Amniotic stem cell (primary cell): ENCODE data around the gene CLK4.
"Not testable (repeated sequence)": the region's sequence is repeated elsewhere in the genome, so short reads cannot be mapped to it uniquely, and the experiment has no call there.

Experiments
- DNase-seq: peaks from one replicate; lab custom pipeline; 2025; lab: John Stamatoyannopoulos, UW

Gene CLK4

DNA sequence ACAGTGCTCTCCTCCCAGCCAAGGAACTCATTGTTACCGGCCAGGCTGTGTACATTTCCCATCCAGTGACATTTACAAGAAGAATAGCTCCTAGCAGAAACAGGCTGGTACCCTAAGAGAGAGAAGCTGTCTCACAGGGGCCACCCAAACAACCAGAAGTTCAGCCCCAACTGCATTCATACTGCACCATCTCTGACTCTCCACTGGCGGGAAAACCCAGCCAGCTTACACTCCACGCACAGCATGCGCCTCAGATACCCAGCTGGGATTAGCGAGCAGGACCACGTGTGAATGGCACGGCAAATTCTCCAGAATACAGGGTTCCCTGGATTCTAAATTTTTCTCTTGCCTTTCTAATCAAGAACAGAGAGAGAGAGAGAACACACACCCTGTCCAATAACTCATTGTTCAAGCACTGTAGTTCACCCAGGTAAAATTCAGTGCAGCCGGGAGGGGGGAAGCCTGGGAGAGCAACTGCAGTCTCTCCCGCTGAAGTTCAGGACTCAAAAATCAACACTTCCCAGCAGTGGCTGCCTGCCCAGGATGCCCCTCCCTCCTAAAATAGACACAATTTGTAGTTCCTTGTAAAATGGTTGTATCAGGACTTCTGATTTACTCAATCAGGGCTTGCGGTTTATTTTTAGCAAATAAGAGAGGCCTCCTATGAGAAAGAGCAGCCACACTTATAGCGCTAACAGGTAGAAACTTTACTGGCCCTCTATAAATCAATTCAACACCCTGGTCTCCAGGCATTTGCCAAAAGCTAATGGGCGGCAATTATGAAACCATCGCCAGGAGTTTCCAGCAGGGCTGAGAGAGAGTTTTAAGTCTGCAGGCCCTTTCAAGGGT is 38.9 kb downstream of the CLK4 start:
- DNase-seq, result no peak

DNA sequence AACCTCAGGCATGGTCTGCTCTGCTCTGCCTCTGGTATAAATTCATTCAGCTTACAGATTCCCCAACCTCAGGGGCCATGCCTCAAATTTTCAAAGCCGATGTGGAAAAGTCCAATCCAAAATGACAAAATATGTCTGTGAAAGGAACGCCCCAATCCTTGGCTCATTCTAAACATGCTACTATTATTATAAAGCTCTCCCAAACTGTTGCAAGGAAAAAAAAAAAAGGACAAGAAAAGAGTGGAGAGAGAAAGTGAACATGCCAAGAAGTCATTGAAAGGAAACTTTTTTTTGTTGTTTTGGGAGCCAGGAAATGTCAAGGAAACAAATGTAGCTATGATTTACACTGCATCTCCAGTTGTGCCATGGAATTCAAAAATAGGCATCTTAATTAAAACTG is 40.5 kb downstream of the CLK4 start:
- DNase-seq, result no peak

DNA sequence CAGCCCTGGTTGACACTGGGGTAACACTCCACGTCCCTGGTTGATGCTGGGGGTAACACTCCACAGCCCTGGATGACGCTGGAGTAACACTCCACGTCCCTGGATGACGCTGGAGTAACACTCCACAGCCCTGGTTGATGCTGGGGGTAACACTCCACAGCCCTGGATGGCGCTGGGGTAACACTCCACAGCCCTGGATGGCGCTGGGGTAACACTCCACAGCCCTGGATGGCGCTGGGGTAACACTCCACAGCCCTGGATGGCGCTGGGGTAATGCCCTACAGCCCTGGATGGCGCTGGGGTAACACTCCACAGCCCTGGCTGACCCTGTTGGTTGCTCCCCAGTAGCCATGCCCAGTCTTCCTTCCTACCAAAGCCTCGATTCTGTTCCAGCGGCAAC is 41.4 kb downstream of the CLK4 start:
- not testable (repeated sequence) for DNase-seq

DNA sequence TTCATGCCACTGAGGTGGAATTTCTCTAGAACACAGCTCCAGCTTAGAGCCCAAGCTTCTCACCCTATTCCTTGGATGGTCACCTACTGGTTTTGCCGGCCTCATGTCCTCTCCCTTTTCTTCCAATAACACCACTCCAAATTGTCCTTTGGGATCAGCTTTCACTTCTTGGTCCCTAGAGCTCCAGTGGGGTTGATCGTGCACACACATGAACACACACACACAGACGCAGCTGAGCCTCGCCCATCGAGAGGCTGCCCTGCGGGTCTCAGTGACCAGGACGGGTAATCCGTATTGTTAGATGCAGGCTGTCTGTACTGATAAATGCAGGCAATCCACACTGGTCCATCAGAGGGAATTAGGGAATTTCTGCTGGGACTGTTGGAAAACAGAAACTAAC is 43.6 kb downstream of the CLK4 start:
- DNase-seq, result no peak

DNA sequence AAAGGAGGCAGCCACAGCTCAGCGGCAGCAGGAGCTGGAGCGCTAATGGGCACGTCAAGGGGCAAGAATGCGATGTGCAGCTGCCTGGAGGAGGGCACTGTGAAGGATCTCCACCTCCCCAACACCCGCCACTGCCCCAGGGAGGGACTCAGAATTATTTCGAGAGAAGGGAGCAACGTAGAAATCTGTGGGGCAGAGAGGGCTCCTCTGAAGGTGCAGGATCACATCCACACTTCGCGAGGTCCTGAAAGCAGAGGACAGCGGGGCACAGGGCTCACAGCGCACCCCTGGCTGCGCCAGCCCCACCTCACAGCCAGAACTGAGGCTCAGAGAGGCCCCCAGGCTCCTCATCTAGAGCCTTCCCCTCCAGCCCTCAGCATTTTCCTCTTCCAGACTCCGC is 44.6 kb downstream of the CLK4 start:
- DNase-seq, result no peak

DNA sequence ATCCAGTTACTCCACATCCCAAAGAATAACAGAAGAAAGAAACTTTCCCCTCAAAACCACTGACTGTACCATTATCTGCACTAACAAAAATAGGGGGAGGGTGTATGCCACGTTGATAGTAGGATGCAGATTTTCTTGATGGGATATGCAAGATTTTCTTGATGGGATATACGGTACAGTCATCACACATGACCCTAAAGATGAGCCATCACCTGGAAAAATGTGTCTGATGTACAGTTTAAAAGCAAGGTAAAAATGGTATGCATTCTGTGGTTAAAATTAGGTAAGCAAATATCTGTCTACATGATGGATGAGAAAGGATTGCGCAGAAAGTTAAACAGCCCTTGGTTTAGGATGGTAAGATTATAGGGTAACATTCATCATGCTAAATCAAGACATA is 45.2 kb downstream of the CLK4 start:
- DNase-seq, result no peak

DNA sequence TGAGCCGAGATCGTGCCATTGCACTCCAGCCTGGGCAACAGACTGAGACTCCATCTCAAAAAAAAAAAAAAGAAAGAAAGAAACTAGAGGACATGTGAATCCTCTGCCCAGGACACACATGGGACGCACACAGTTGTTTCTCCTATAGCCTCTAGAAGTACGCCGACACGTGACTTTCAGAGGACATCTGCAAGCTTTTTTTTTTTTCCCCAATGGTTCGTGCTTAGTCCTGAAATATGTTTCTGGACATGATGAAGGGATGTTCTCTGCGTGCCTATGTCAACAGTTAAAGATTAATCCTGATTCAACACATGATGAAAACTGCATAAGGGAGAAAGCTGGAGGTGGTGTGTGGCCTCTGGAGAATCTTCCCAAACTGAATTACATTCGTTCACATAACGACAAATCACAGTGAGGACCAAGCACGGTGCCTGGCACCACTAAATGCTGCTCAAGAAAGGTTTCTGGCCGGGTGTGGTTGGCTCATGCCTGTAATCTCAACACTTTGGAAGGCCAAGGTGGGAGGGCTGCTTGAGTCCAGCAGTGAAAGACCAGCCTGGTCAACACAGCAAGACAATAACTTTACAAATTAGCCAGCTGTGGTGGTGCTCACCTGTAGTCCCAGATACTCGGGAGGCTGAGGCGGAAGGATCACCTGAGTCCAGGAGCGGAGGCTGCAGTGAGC is 46.4 kb downstream of the CLK4 start:
- DNase-seq, result no peak

DNA sequence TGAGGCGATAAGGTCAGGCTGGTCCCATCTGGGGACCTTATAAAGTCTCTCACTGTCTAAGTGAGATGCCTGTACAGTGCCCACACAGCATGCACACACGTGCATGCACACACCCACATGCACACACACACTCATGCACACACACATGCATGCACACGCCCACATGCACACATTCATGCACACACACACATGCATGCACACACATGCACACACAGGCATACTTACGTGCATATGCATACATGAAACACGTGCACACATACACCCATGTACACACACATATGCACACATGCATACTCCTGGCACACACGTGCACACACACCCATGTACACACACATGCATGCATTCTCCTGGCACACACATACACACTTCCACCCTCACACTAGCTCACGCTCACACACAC is 48.9 kb downstream of the CLK4 start:
- DNase-seq, result no peak

DNA sequence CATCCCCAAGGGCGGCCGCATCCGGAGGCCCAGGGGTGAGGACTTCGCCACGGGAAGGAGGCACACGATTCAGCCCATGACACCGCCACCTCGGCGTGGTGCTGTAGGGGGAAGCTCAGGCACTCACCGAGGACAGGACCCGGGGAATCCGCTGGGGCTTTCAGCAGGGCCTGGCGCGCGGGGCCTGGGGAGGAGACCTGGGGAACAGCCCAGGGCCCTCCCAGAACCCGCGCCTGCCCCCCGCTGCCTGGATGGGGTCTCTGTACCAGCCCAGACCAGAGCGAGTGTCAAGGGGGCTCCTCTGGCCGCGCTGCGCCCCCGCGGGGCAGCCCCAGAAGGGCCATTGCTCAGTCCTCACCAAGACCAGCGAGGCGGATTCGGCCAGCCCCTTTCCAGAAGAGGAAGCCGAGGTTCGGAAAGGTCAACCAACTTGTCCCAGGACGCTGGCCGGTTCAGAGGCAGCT is 49.4 kb downstream of the CLK4 start:
- DNase-seq, result no peak

DNA sequence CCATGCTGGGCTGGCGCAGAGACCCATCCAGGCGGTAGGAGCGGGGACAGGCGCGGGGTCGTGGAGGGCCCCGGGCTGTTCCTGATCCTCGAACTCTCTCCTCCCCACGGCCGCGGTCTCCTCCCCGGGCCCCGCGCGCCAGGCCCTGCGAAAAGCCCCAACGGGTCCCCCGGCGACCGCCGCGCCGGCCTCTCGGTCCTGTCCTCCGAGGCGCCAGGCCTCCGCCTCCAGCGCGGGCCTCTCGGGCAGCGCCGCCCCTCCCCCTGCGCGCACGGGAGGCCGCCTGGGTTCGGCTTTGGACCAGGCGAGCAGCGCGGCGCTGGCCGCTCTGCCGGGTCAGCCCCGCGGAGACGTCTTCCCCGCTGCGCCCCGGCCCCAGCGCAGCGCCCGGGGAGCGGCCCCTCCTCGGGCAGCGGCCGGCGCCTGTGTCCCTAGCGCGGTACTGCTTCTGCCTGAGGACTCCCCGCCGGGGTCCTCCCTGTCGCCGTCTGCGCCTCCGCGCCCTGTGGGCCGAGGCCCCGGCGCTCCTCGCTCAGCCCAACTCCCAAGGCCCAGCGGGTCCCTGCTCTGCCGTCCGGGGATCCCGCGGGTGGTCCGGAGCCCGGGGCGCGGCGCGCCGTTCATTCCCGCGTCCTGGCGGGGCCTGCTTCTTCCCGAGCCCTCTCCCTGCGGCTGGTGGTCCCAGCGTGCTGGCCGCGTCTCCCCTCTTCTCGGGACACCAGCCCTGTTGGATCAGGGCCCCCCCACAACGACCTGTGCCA is 50.1 kb downstream of the CLK4 start:
- no peak for DNase-seq

DNA sequence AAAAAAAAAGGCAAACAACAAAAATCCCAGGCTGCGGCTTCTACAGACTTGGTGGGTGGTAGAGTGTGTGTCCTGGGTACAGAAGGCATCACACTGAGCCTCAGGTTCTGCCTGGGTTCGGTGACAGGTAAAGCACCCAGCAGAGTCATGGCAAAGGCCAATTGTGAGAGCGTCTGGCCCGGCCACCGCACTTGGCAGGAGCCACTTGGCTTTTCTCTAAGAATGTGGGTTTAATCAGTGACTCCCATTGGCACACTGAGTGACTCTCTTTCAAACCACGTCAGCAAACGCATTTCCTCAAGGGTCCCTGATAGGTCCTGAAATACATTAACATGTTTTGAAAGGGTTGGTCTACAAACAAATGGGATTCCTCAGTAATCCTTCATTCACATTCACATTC is 53.6 kb downstream of the CLK4 start:
- no peak for DNase-seq

DNA sequence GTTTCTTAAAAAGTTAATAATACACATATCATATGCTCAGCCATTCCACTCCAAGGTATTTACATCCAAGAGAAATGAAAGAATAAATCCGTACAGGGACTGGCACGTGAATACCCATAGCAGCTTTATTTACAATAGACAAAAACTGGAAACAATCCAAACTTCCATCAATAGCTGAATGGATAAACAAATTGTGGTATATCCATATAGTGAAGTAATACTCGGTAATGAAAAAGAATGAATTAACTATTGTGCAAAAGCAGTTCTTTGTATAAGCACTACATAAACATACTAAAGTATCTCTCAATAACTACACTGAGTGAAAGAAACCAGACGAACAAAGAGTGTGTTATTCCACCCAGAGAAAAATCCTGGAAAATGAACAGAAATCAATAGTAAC is 54.2 kb downstream of the CLK4 start:
- no peak for DNase-seq

DNA sequence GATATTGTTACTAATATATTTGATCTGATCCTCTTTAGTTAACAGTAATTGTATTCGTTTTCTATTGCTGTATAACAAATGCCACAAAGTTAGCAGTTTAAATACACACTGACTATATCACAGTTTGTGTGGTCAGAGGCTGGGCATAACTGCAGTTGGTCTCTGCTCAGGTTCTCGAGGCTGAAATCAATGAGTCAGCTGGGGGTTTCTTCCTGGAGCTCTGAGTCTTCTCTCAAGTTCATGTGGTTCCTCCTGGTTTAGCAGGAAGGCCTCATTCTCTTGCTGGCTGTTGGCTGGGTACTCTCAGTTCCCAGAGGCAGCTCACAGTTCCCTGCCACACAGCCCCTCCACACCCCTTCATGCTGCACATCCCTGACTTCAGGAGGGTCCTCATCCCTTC is 57.4 kb downstream of the CLK4 start:
- no peak for DNase-seq

DNA sequence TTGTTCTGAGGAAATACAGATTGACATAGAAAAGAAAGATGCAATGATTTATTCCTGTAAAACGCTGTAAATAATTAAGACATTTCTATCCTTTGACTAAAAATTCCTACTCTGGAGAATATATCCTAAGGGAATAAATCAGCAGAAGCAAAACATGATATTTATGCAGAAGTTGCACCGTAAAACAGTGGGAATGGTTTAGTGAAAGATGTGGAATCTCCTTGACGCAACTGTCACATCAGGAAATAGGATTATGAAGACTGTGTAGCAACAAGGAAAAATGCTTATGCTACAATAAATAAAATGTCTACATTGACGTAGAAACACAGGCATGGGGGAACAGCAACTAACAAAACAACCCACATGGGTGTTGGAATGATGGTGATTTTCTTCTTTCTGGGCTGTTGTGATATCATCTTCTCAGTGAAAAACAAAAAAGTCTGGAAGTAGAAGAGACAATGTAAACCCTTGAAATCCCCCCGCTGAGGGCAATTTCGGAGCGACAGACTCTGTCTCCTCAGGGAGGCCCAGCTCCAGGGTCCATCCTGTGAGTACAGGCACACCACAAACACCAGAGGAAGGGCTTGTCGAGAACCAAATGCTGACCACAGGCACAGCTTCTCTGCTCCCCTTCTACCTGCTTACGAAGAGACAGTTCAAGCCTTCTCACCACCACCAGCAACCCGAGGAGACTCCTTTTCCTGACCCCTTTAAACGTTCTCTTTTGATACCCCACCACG is 61.9 kb downstream of the CLK4 start:
- DNase-seq, result no peak

DNA sequence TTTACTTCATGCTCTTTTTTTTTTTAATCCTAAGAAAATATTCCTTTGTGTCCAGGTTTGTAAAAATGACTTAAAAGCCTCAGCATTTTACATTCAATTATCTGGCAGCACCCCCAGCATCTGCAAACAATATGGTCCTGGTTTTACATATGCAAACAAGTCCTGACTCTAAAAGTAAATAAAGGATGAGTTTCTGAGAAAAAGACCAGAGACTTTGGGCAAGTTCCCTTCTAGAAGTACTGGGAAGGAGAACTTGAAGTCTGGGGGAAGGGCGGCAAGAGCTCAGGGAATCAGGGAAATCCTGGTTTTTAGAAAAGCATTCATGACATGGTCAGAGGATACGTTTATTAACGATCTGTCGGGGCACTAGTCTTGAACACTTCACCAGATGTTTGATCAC is 62.5 kb downstream of the CLK4 start:
- no peak for DNase-seq

DNA sequence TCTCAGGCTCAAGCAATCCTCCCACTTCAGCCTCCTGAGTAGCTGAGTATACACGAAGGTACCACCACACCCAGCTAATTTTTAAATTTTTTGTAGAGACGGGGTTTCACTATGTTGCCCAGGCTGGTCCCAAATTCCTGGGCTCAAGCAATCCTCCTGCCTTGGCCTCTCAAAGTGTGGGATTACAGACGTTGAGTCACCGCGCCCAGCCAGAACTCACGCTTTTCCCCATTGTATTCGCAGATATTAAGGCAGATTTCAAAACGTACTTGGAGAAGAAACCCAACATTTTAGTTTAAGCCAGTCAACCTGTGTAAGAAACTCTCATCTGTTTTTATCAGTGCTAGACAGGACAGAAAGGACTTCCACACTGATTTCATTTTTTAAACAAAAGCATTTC is 63.2 kb downstream of the CLK4 start:
- DNase-seq, result no peak

DNA sequence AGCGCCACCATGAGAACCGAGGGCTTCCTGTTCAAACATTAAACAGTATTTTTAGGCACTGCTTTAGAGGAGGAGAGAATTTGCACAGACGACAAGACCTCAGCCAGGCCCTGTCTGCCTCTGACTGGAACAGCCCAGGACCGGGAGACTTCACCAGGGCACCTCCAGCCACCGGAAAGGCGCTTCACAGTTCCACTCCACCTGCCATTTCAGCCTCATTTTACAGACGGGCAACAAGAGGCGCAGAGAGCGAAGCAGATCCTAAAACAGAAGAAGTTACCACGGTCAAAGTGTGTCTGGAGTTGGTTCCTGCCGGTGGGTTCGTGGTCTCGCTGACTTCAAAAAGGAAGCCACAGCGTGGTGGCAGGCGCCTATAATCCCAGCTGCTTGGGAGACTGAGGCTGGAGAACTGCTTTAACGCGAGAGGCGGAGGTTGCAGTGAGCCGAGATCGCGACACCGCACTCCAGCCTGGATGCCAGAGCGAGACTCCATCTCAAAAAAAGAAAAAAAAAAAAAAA is 65.0 kb downstream of the CLK4 start:
- DNase-seq, result no peak

DNA sequence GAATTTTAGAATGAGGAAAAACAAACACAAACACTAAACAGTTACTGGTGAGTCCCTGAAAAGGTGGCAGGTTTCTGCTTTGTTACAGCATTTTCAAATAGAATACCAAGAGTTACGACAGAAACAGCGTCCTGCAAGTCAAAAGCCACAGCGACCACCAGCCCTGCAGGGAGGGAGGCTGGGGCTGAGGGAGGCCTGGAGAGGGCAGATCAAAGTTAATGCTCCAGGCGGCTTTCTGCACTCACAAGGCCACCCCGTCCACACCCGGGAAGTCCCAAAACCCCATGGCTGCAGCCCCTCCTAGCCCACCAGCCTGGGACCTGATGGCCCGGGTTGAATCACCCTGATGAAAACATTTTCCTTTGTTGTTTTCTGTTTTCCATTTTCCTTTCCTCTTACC is 65.9 kb downstream of the CLK4 start:
- no peak for DNase-seq

DNA sequence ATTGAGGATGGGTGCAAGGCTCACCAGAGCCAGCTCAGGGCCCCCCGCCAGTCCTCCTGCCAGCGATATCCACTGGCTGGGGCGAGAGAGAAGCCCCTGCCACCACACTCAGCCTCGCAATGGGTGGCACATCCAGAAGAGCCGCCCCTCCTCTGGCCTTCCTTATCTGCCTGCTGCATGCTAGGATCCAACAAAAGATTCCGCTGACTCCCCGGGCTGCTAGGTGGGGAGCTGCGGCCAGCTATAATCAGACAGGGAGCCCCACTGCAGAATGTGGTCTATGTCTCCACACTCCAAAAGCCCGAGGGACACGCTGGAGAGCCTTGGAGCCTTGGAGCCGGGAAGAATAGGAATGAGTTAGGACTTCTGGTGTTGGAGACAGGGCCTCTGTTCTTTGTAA is 69.4 kb downstream of the CLK4 start:
- DNase-seq, result no peak

DNA sequence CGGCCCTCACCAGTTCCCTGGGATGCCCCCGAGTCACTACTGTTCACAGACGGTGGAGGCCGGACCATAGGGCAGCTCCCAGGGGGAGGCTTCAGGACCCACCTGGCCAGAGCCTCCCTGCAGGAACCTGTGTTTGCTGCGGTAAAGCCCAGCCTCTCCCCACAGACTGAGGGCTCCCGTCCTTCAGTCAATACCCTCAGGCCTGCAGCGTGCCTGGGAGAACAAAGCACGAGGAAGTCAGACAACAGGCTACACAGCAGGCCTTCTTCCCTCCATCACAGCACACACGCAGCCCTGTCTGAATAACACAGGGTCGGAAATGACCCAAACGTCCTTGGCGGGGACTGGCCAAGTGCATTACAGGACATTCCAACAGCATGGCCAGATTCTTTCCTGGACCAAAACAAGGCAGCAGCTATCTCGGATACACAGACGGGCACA is 71.1 kb downstream of the CLK4 start:
- DNase-seq, result no peak

DNA sequence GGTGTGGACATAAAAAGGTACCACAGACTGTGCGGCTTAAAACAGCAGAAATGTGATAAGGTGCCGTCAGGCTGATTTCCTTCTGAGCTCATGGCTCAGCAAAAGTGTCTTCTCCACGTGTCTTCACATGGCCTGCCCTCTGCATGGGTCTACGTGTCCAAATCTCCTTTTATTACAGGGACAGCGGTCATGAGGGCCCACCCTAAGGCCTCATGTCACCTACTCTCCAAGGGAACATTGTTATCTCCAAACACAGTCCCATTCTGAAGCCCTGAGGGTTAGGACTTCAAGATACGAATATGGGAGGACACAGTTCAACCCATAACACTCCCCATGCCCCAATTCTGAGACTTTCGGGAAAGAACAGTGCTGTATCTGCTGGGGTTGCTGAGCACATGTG is 71.8 kb downstream of the CLK4 start:
- no peak for DNase-seq

DNA sequence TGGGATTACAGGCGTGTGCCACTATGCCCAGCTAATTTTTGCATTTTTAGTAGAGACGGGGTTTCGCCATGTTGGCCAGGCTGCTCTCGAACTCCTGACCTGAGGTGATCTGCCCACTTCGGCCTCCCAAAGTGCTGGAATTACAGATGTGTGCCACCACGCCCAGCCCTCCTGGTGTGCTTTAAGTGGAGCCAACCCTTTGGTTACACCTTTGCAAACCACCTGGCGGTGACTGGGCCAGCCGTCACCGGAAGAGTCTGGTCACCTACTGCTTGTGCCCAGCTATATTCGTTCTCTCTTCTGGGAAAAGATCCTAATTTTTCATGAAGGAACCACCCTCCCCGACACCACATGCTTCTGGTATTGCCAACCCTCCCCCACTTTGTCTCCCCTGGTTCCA is 72.5 kb downstream of the CLK4 start:
- DNase-seq, result no peak
